ENCODE data around the gene OR2T35. TPM values are rescaled to one million over a fixed set of nuclear protein-coding genes. Genes with fewer than 3 reads are reported as not detected.
"Not testable (repeated sequence)": the region's sequence is repeated elsewhere in the genome, so short reads cannot be mapped to it uniquely, and the experiment has no call there.

OR2T35 gene
- total RNA-seq, 6 donors from 2014 or later: not detected

GRCh38 chr1:248670003-248670402 lies 24.9 kb upstream of the OR2T35 start:
- 73 to 77% methylated on average over 1 of the region's 1 CpG for WGBS, 2 donors
- Histone ChIP-seq H3K27me3 (no peaks in the 10 kb centered on the region), H3K27ac (no peak overlapping the region), H3K4me1 (no peaks in the 10 kb centered on the region), H3K36me3 (no peaks in the 10 kb centered on the region), H3K4me3 (no peak overlapping the region), H3K9me3 (no peaks in the 10 kb centered on the region)
- no peak for DNase-seq
- ATAC-seq (ENCODE audit: low FRiP score in 2 of 2): no peak
- TF ChIP-seq EP300 (IDR thresholded peaks at IDR 0.05): no peak
- TF ChIP-seq CTCF (IDR thresholded peaks at IDR 0.05): no peak
- TF ChIP-seq POLR2A (IDR thresholded peaks at IDR 0.05): no peak
- TF ChIP-seq POLR2AphosphoS5 (IDR thresholded peaks at IDR 0.05): no peak

GRCh38 chr1:248663453-248664328 lies 18.6 kb upstream of the OR2T35 start:
- ATAC-seq (ENCODE audit: low FRiP score in 2 of 2); H3K27ac ChIP-seq; H3K27me3 ChIP-seq; H3K4me1 ChIP-seq; H3K36me3 ChIP-seq; H3K4me3 ChIP-seq; DNase-seq; H3K9me3 ChIP-seq: not testable (repeated sequence)
- 60 to 66% methylated on average over 5 of the region's 5 CpGs for WGBS, 2 donors

- H3K36me3 ChIP-seq; ATAC-seq (ENCODE audit: low FRiP score in 2 of 2); DNase-seq; H3K4me3 ChIP-seq; H3K27ac ChIP-seq; H3K4me1 ChIP-seq; H3K27me3 ChIP-seq; H3K9me3 ChIP-seq: not testable (repeated sequence)
- 77 to 84% methylated on average over 5 to 6 of the region's 6 CpGs for WGBS, 2 donors
These were observed 11.7 kb upstream of the OR2T35 start for GRCh38 chr1:248656797-248657196.

GRCh38 chr1:248655354-248655753 lies 10.3 kb upstream of the OR2T35 start, which contains the start of gene OR2T27:
Gene OR2T27 (minus strand): TSS chr1:248655528. CDS start chr1:248650884, 4,644 bp downstream.
- H3K4me3 ChIP-seq; DNase-seq; H3K36me3 ChIP-seq; ATAC-seq (ENCODE audit: low FRiP score in 2 of 2); H3K4me1 ChIP-seq; H3K27me3 ChIP-seq; H3K9me3 ChIP-seq; H3K27ac ChIP-seq: not testable (repeated sequence)
- 80 to 100% methylated on average over 1 of the region's 3 CpGs for WGBS, 2 donors

- not testable (repeated sequence) for H3K9me3 ChIP-seq; H3K4me3 ChIP-seq; H3K27me3 ChIP-seq; H3K4me1 ChIP-seq; H3K27ac ChIP-seq; H3K36me3 ChIP-seq; ATAC-seq (ENCODE audit: low FRiP score in 2 of 2); DNase-seq
- WGBS, 2 donors: no CpG with 5 or more reads among the region's 1 CpG
These were observed 3.9 kb upstream of the OR2T35 start for GRCh38 chr1:248648770-248649536.

- not testable (repeated sequence) for H3K4me1 ChIP-seq; H3K27me3 ChIP-seq; H3K9me3 ChIP-seq; H3K36me3 ChIP-seq; H3K4me3 ChIP-seq; H3K27ac ChIP-seq; DNase-seq; ATAC-seq (ENCODE audit: low FRiP score in 2 of 2)
- WGBS, 2 donors: no CpG with 5 or more reads among the region's 4 CpGs
These were observed 2.0 kb downstream of the OR2T35 start for GRCh38 chr1:248642971-248643651.

GRCh38 chr1:248641583-248641982 lies 3.5 kb downstream of the OR2T35 start:
- ATAC-seq (ENCODE audit: low FRiP score in 2 of 2); H3K4me3 ChIP-seq; H3K36me3 ChIP-seq; DNase-seq; H3K27ac ChIP-seq; H3K9me3 ChIP-seq; H3K27me3 ChIP-seq; H3K4me1 ChIP-seq: not testable (repeated sequence)
- WGBS, 2 donors: 87% methylated on average over 3 of the region's 5 CpGs; no CpG with 5 or more reads in 1 of the 2 donors

- not testable (repeated sequence) for ATAC-seq (ENCODE audit: low FRiP score in 2 of 2); H3K4me1 ChIP-seq; H3K27ac ChIP-seq; H3K27me3 ChIP-seq; H3K36me3 ChIP-seq; DNase-seq; H3K4me3 ChIP-seq; H3K9me3 ChIP-seq
- whole genome bisulfite sequencing, 2 donors: no CpG with 5 or more reads among the region's 3 CpGs
These were observed 4.2 kb downstream of the OR2T35 start for GRCh38 chr1:248640906-248641305.

GRCh38 chr1:248639652-248640051 lies 5.4 kb downstream of the OR2T35 start:
- H3K36me3 ChIP-seq; H3K4me1 ChIP-seq; H3K9me3 ChIP-seq; H3K27ac ChIP-seq; ATAC-seq (ENCODE audit: low FRiP score in 2 of 2); DNase-seq; H3K27me3 ChIP-seq; H3K4me3 ChIP-seq: not testable (repeated sequence)
- no CpG with 5 or more reads among the region's 5 CpGs for WGBS, 2 donors

- H3K36me3 ChIP-seq; H3K27me3 ChIP-seq; H3K4me3 ChIP-seq; H3K9me3 ChIP-seq; ATAC-seq (ENCODE audit: low FRiP score in 2 of 2); H3K27ac ChIP-seq; DNase-seq; H3K4me1 ChIP-seq: not testable (repeated sequence)
- 43 to 60% methylated on average over 3 to 4 of the region's 5 CpGs for WGBS, 2 donors
These were observed 8.5 kb downstream of the OR2T35 start for GRCh38 chr1:248636612-248637011.

- H3K27me3 ChIP-seq; H3K9me3 ChIP-seq; DNase-seq; H3K36me3 ChIP-seq; ATAC-seq (ENCODE audit: low FRiP score in 2 of 2); H3K4me1 ChIP-seq; H3K4me3 ChIP-seq; H3K27ac ChIP-seq: not testable (repeated sequence)
- WGBS, 2 donors: no CpG with 5 or more reads among the region's 2 CpGs
These were observed 10.1 kb downstream of the OR2T35 start, which contains the start of gene OR2T11 for GRCh38 chr1:248634991-248635390. Gene OR2T11 (minus strand): TSS chr1:248635091. CDS start chr1:248627128, 7,963 bp downstream.
